ENCODE results near the gene MINDY4.

The MINDY4 gene

DNA sequence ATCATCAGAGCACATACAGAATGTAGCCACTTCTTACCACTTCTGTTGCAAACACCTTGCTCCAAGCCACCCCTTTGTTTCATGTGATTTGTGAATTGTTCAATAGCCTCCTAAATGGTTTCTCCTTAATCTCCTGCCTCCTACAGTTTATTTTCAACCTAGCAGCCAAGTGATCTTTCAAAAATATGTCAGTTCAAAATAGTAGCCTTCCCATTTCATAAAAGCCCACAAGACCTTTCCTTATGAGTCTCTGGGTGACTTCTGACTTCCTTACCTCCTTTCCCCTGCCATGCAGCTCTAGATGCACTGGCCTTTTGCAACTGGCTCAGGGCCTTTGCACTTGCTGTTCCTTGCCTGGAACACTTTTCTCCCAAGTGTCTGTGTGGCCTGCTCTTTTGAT, 4.8 kb downstream of the MINDY4 start:
- no peak for DNase-seq (ENCODE audit: low read depth, low spot score)

DNA sequence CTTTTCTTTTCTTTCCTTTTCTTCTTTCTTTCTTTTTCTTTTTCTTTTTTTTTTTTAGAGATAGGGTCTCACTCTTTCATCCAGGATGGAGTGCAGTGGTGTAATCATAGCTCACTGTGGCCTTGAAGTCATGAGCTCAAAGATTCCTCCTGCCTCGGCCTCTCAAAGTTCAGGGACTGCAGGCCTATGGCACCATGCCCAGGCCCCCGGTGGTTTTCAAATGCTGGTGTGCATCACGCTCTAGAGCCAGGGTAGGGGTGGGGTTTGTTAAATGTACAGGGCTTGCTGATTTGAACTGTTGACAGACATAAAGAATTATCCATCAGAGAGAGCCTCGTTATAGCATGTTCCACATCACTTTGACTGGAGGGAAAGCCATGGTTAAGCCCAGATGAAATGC, 5.8 kb downstream of the MINDY4 start:
- no peak for DNase-seq (ENCODE audit: low read depth, low spot score)

DNA sequence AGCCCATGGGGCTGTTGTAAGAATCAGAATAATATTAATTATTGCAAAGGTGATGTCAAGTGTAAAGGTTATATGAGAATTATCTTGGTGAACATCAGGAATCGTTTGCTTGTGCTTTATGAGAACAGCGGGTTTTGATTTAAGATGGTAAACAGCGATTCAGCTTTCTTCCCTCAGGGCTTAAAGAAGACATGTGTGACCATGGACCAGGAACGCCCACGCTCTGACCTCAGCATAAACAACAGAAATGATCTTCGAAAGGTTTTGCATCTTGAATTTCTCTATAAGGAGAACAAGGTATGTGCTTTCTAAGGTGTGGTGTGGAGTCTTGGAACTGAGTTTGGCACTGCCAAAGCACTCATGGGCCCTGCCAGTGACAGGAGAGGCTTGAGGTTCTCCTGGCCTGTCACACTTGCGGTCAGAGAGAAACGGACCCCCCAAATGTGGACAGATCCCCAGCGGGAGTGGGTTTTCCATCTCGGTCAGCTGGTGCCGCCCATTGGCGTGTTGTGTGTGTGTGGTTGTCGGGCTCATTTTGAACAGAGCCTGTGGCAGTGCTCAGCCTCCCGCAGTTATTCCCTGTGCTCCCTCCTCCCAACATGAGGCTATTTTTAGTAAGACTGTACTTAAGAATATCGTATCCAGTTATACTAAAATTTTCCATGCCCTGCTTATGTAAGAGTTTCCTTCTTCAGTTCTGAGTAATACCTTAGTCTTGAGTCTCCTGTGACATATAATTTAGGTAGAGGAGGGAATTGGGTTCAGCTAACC, 7.2 kb downstream of the MINDY4 start:
- DNase-seq (ENCODE audit: low read depth, low spot score) = no peak

DNA sequence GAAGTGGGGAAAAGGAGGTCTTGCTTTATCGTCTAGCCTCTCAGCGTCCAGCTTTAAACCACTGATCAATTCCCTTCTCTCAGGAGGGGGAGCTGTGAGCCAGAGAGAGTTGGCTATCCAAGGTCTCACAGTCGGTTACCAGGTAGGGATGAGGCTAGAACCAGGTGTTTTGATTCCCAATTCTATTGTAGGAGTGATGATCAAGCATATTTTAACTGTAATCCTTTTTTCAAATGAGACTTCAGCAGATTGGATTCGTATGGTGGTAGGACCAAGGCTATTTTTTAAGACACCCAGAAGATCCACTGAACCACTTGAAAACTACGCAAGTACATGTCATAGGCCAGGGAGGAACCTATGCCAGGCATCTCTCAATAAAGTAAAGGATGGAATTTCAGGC, 8.4 kb downstream of the MINDY4 start:
- no peak for DNase-seq (ENCODE audit: low read depth, low spot score)

DNA sequence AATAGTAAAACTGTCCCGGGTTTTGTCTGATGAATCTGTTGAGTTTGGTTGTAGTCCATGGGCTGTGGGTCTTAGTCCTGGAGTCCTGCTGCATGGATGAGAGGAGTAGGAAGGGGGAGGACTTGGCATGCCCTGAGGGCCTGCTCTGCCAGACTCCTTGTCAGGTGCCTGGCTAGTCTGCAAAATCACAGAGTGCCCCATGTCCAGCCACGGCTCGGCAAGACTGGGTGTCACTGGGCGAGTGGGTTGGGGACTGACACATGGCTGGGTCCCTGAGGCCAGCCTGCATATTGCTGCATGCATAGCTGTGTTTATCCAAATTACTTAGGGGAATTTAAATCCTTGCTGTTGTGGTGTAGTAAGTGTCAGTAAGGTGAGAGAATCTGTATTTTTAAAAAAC, 9.7 kb downstream of the MINDY4 start:
- no peak for DNase-seq (ENCODE audit: low read depth, low spot score)

DNA sequence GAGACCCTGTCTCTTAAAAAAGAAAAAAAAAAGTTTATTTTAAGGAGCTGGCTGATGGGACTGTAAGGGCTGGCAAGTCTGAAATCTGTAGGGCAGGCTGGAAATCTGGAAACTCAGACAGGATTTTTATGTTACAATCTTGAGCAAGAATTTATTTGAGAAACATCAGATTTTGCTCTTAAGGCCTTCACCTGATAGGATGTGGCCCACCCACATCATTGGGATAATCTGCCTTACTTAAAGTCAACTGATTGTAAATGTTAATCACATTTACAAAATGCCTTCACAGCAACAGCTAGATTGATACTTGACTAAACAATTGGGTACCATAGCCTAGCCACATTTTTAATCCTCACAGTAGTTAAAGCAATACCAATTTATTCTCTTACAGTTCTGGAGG, 11.5 kb downstream of the MINDY4 start:
- DNase-seq (ENCODE audit: low read depth, low spot score) = no peak

DNA sequence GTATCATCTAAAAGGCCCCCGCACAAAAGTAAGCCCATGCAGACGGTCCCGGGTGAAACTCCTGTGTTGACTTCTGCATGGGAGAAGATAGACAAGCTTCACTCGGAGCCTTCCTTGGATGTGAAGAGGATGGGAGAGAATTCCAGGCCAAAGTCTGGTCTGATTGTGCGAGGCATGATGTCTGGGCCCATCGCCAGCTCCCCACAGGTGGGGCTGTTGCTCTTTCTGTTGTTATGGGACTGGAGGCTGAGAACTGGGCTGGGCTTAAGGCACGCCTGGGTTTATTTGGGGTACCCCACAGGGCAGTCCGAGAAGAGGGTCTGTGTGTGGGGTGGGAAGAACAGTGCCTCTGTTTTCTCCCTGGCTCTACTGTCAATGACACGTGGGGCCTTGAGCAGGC, 14.6 kb downstream of the MINDY4 start:
- DNase-seq (ENCODE audit: low read depth, low spot score) = no peak

DNA sequence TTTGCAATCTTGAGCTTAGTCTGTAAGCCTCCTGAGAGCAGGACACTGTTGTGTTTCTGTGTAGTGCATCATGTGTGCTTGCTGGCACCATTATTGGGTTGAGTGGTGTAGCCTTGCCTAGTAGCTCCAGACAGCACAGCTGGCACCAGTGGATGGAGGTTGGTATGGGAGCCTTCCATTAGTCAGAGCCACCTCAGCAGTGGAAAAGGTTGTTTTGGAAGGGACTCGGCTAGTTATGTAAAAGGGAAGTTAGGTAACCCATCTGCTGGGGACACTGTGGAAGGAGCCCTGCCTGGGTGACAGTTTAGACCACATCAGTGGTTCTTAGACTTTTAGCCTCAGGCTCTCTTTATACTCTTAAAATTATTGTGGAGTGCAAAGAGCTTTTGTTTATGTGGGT, 16.3 kb downstream of the MINDY4 start:
- no peak for DNase-seq (ENCODE audit: low read depth, low spot score)

DNA sequence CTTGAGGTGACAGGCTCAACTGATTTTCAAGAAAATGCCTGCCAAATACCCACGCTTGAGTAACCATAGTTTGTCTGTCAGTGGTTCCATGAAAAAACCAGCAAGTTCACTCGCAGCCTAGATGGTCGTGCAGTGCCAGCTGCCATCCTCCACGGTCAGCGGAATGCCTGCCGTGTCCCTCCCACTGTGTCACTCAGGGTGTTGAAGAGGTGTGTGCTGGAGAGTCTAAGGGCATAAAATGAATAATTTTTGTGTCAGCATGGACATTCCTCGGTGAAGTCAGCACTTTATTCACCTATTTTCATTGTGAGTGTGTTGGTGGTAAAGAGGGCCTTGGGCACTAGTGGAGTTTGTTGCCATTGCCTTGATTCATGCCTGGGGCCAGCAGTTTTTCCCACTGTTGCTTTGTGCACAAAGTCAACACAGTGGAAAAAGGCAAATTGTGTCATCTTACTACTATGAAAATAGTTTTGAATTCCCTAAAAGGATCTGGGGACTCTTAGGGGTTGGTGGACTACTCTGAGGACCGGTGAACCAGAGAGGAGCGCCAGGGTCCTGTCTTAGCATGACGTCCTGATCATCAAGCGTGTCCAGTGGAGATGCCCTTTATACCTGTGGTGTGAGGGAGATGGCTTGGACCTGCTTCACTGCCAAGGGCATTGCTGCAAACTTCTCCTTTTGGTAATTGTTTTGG, 17.6 kb downstream of the MINDY4 start:
- no peak for DNase-seq (ENCODE audit: low read depth, low spot score)

DNA sequence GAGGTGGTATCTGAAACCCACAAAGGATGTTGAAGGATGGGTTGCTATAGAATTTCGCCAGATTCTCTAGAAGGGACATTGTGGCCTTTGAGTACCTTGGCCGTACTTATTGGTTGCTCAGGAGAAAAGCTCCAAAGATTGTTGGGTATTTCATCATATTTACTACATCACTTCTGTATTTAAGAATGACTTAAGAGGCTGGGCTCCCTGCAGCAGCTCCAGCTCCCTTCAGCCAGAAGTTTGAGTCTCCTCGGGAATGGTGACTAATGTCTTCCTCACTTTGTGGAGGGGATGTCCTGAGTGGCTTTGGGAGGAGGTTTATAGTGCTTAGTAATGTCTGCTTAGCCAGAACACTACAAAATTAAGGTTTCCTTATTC, 18.1 kb downstream of the MINDY4 start:
- no peak for DNase-seq (ENCODE audit: low read depth, low spot score)

DNA sequence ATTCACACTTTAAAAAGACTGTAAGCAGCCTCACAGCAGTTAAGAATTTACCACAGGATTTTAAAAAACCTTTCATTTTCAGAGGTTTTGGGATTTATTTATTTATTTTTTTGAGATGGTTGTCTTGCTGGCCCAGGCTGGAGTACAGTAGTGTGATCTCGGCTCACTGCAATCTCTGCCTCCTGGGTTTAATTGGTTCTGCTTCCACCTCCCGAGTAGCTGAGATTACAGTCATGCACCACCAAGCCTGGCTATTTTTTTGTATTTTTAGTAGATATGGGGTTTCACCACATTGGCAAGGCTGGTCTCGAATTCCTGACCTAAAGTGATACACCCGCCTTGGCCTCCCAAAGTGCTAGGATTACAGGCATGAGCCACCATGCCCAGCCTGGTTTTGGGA, 19.1 kb downstream of the MINDY4 start:
- DNase-seq (ENCODE audit: low read depth, low spot score) = no peak

DNA sequence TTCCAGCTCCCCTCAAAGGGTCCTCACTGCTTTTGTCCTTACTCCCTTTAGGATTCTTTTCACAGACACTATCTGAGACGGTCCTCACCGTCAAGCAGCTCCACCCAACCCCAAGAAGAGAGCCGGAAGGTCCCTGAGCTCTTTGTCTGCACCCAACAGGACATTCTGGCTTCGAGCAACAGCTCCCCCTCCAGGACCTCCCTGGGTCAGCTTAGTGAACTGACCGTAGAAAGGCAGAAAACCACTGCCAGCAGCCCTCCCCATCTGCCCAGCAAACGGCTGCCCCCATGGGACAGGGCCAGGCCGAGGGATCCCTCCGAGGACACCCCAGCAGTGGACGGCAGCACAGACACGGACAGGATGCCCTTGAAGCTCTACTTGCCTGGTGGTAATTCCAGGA, 19.9 kb downstream of the MINDY4 start:
- DNase-seq (ENCODE audit: low read depth, low spot score) = no peak

DNA sequence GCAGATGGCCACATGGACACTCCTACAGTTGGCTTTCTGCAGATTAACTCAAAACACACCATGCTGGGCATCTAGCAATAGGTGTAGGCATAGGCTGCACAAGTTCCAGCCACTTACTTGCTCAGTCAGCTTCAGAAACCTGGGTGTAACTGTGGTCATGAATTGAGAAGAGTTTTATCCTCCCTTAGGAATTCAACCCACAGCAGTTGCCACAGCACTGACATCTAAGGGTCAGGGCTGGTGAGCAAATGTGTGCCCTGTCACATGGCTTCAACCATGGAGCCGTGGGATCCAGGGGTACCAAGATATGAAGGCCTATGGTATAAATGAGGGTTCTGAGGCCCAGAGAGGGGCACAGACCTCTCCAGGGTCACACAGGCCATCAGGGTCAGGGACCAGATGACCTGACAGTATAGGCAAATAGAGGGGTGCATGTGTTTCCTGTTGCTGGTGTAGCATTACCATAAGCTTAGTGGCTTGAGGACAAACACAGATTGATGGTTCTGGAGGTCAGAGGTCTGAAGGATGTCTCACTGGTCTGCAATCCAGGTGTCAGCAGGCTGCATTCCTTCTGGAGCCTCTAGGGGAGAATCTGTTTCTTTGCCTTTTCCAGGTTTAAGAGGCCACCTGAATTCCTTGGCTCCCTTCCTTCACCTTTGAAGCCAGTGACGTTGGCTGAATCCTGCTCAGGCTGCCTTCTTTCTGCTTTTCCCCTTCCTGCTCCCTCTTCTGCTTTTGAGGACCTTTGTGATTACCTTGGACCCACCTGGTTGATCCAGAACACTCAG, 24.1 kb downstream of the MINDY4 start:
- no peak for DNase-seq (ENCODE audit: low read depth, low spot score)

DNA sequence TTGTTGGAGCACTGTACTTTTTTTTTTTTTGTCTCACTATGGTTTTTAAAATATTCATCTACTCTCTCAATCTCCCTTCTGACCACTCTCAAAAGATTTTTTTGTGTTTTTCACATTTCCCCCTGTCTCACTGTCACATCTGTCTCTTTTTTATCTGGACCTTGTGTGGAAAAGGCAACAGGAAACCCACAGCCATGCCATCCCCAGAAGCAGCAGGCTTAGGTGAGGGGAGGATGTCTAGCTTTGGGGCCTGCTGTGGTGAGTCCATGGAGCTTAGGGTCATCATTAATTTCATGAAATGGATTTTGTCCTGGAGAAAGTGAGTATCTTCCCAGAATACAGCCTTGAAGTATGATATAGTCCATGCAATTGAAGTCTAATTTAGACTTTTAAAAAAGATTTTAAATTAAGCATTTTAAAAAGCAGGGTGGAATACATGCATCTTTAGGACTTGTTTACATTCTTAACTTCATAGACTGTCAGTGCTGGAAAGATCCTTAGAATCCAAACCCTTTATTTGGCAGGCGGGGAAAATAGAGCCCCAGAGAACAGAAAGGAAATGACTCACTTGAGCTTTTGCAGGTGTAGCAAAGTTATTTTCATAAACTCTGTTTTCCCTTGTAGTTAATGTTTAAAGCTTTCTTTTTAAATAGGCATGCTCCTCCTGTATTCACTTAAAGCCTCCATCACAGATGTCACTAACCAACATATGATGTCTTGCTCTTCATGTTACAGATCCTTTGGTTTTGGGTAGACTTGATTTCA, 25.1 kb downstream of the MINDY4 start:
- DNase-seq (ENCODE audit: low read depth, low spot score) = no peak

DNA sequence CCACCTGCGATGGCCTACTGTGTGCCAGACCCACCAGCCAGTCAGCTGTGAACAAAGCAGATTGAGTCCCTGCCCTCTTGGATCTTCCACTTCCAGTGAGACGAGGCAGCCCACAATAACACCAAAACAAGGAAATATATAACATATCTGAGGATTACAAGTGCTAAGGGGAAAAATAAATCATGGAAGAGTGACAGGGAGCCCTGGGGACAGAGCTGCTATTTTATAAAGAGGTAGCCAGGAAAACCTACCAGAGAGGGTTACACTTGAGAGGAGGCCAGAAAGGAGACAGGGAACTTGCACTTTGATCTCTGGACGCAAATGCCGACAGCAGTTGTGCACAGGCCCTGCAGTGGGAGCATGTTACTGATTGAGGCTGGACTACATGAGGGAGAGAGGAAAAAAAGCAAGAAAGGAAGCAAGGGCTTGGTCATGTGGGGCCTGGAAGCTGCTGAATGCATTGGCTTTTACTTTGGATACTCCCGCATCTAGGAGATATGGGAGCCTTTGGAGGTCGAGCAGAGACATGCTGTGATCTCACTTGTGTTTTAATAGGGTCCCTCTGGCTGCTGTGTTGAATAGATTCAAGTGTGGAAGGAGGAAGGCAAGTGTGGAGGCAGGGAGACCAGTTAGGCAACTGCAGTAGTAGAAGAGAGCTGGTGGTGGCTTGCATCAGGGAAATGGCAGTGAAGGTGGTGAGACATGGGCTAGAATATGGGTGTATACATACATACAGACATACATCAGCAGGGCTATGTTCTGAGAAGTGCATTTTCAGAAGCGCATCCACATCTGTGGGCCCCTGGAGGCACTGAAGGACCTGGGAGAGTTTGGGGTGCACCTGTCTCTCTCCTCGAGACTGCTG, 26.2 kb downstream of the MINDY4 start:
- no peak for DNase-seq (ENCODE audit: low read depth, low spot score)

DNA sequence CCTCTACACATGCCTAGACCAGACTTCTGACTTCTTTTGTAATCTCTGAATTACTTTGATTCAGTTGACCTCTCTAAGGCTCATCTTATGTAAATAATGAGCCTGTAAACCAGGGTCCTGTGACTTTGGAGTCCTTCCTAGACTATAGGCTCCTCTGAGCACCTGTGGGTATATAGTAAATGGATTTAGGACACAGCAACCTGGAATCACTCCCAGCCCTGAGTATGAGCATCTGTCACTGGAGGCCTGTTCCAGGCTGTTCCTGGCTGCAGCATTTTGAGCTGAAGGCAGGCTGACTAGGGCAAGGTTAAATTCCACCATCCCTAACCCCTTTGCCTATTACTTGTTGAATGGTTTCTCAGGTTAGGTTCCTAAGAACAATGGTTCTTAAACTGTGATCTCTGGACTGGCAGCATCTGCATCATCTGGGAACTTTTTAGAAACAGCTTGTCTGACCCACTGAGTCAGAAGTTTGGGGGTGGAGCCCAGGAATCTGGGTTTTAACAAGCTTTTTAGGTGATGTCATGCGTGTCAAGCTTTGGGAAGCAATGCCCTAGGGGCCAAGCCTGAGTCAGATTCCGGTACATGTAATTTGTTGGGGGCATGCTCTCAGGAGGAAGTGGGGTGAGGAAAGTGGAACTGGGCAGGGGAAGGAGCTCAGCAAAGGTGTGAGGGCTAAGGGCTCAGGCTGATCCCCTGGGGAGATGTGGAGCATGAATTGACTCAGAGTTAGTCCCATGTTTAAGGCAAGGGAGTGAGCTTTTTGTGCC, 28.2 kb downstream of the MINDY4 start:
- peak; percentile 56 for DNase-seq (ENCODE audit: low read depth, low spot score)

DNA sequence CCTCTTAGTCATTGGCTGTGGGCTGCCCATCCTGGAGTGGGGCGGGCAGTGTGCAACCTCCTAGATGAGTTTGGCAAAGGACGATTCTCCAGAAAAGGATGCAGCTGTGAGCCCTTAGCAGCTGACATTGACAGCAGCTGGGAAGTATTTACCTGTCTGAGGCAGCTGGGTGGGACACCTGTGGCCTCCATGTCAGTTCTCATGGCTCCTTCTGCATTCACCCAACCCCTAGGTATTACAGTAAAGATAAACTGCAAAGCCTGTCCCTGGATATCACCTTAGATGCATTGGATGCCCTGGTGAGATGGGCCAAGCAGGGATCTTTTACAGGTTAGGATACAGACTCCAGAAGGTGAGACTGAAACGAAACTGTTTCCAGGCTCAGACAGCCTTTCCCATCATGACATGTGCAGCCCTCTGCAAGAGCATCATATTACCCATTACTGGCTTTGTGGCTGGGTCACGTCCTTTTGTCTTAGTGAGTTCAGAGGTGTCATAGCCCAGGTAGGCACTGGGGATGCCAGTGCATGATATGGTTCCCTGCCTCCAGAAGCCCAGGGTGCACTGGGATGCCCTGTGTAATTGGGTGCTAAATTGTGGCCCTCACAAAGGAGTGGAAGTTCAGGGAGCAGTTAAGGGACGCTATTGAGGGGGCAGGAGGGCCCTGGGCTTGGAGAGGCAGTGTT, 28.9 kb downstream of the MINDY4 start:
- no peak for DNase-seq (ENCODE audit: low read depth, low spot score)

DNA sequence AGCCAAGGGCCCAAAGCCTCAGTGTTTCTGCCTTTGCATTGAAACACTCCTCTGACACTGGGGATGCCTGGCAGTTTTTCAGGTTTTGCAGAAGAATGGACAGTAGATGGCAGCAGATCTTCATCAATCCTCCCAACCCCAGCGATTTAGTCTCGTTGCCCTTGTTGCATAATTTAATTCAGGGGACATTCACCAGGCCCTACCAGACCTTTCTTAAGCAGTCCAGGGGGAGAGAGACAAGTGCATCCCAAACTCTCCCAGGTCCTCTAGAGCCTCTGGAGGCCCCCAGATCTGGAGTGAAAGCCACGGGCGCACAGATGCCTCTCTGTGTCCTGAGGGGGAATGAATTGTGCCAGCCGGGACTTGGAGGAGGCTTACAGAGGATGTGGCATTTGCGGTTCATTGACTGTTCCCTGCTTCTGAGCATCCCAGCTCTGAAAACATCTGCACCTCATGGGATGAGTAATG, 29.6 kb downstream of the MINDY4 start:
- DNase-seq (ENCODE audit: low read depth, low spot score) = peak; percentile 43

DNA sequence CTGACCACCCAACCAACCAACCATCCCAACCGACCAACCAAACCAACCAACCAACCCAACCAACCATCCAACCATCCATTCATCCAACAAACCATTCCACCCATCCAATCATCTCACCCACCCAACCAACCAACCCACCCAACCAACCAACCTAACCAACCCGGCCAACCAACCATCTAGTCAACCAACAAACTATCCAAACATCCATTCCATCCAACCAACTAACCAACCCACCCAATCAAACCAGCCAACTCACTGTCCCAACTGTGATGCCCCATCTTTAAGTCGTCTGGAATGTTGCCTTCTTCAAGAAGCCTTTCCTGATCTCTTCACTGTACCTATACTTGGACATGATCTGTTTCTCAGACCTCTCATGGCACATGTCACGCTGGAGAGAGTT, 31.6 kb downstream of the MINDY4 start:
- no peak for DNase-seq (ENCODE audit: low read depth, low spot score)
